ENCODE measurements around the gene TOM1. TPM values are rescaled to one million over a fixed set of nuclear protein-coding genes. Genes with fewer than 3 reads are reported as not detected.
A peak's percentile ranks its signal among the peaks of the same experiment; 100 is the strongest.

Gene TOM1
- total RNA-seq, 4 donors from 2014 or later = 64.7 to 114 (median 86.5) TPM

GRCh38 chr22:35329114-35329847 is 29.6 kb downstream of the TOM1 start:
- WGBS, 2 donors = 81 to 82% methylated on average over 12 of the region's 12 CpGs
- Histone ChIP-seq H3K4me1 (peaks cover 0 to 10% (median 2%) of the 10 kb centered on the region in 4 donors), H3K4me3 (no peak overlapping the region), H3K27me3 (no peaks in the 10 kb centered on the region), H3K9me3 (no peaks in the 10 kb centered on the region), H3K27ac (no peak overlapping the region), H3K36me3 (peaks cover 0 to 99% (median 27%) of the 10 kb centered on the region in 3 donors)
- no peak for DNase-seq (ENCODE audit: low spot score in 2 of 2)
- TF ChIP-seq CTCF (IDR thresholded peaks at IDR 0.05) (no peak), EP300 (IDR thresholded peaks at IDR 0.05) (no peak), POLR2A (IDR thresholded peaks at IDR 0.05) (no peak)

GRCh38 chr22:35330258-35330861 is 30.7 kb downstream of the TOM1 start:
- peak overlapping the region in 3 of 4 donors; percentile 34 to 60 (median 57) for H3K27ac ChIP-seq
- 54 to 65% methylated on average over 13 to 16 of the region's 16 CpGs for WGBS, 2 donors
- DNase-seq (ENCODE audit: low spot score in 2 of 2) = peak; percentile 70 to 91
- H3K36me3 ChIP-seq = peaks cover 0 to 99% (median 24%) of the 10 kb centered on the region in 3 donors
- H3K9me3 ChIP-seq = no peaks in the 10 kb centered on the region
- peaks cover 0 to 10% (median 2%) of the 10 kb centered on the region in 4 donors for H3K4me1 ChIP-seq
- no peak overlapping the region for H3K4me3 ChIP-seq
- TF ChIP-seq EP300 (IDR thresholded peaks at IDR 0.05) (peak; percentile 53 to 75), POLR2A (IDR thresholded peaks at IDR 0.05) (no peak)
- no peaks in the 10 kb centered on the region for H3K27me3 ChIP-seq

- H3K9me3 ChIP-seq = no peaks in the 10 kb centered on the region
- peaks cover 0 to 99% (median 27%) of the 10 kb centered on the region in 3 donors for H3K36me3 ChIP-seq
- DNase-seq (ENCODE audit: low spot score in 2 of 2) = no peak
- no peaks in the 10 kb centered on the region for H3K27me3 ChIP-seq
- no peak overlapping the region for H3K4me3 ChIP-seq
- no peak for TF ChIP-seq EP300 (IDR thresholded peaks at IDR 0.05)
- TF ChIP-seq CTCF (IDR thresholded peaks at IDR 0.05) = no peak
- TF ChIP-seq POLR2A (IDR thresholded peaks at IDR 0.05) = no peak
- H3K4me1 ChIP-seq = peaks cover 0 to 10% (median 2%) of the 10 kb centered on the region in 4 donors
- 78 to 84% methylated on average over 6 of the region's 6 CpGs for WGBS, 2 donors
- no peak overlapping the region for H3K27ac ChIP-seq
These were observed 32.6 kb downstream of the TOM1 start for GRCh38 chr22:35332278-35332677.

- H3K27ac ChIP-seq = no peak overlapping the region
- DNase-seq (ENCODE audit: low spot score in 2 of 2) = no peak
- H3K9me3 ChIP-seq = no peaks in the 10 kb centered on the region
- H3K4me1 ChIP-seq = peaks cover 0 to 10% (median 2%) of the 10 kb centered on the region in 4 donors
- H3K4me3 ChIP-seq = no peak overlapping the region
- WGBS, 2 donors = 94 to 95% methylated on average over 6 to 7 of the region's 7 CpGs
- H3K36me3 ChIP-seq = peaks cover 2 to 99% (median 22%) of the 10 kb centered on the region in 3 donors
- TF ChIP-seq CTCF (IDR thresholded peaks at IDR 0.05) (no peak), POLR2A (IDR thresholded peaks at IDR 0.05) (no peak), EP300 (IDR thresholded peaks at IDR 0.05) (no peak)
- no peaks in the 10 kb centered on the region for H3K27me3 ChIP-seq
These were observed 33.5 kb downstream of the TOM1 start for GRCh38 chr22:35333220-35333619.

- Histone ChIP-seq H3K4me3 (no peak overlapping the region), H3K36me3 (peaks cover 2 to 99% (median 26%) of the 10 kb centered on the region in 3 donors), H3K4me1 (peaks cover 0 to 10% (median 2%) of the 10 kb centered on the region in 4 donors), H3K9me3 (no peaks in the 10 kb centered on the region), H3K27me3 (no peaks in the 10 kb centered on the region), H3K27ac (no peak overlapping the region)
- DNase-seq (ENCODE audit: low spot score in 2 of 2) = no peak
- no peak for TF ChIP-seq POLR2A (IDR thresholded peaks at IDR 0.05)
- no peak for TF ChIP-seq CTCF (IDR thresholded peaks at IDR 0.05)
- TF ChIP-seq EP300 (IDR thresholded peaks at IDR 0.05) = no peak
- whole genome bisulfite sequencing, 2 donors = 66 to 78% methylated on average over 7 to 9 of the region's 9 CpGs
These were observed 34.3 kb downstream of the TOM1 start for GRCh38 chr22:35334004-35334403.

Data from tibial nerve (tissue), 4 donors.